Osteocyte (in vitro differentiated cells): ENCODE measurements around the gene NSDHL. TPM values are rescaled to one million over a fixed set of nuclear protein-coding genes. Genes with fewer than 3 reads are reported as not detected.
A peak's percentile ranks its signal among the peaks of the same experiment; 100 is the strongest.

Source experiments
- DNase-seq: peaks from one replicate; pipeline ENCODE4 v3.0.0; 2021; ENCODE audit warnings: mixed read lengths; ENCODE audit not compliant: unreplicated experiment; ENCODE audit errors: extremely low spot score
- H3K27ac Mint-ChIP-seq: one replicate; pipeline ENCODE4 v1.8.0; 2021; ENCODE audit warnings: mild to moderate bottlenecking, mixed read lengths; ENCODE audit not compliant: unreplicated experiment
- H3K27me3 Mint-ChIP-seq: one replicate; pipeline ENCODE4 v1.8.0; 2021; ENCODE audit warnings: mixed read lengths; ENCODE audit not compliant: unreplicated experiment
- H3K36me3 Mint-ChIP-seq: one replicate; pipeline ENCODE4 v1.8.0; 2021; ENCODE audit warnings: mixed read lengths; ENCODE audit not compliant: unreplicated experiment
- H3K4me1 Mint-ChIP-seq: one replicate; pipeline ENCODE4 v1.8.0; 2021; ENCODE audit warnings: mixed read lengths; ENCODE audit not compliant: unreplicated experiment
- H3K4me3 Mint-ChIP-seq: one replicate; pipeline ENCODE4 v1.8.0; 2021; ENCODE audit warnings: mild to moderate bottlenecking, moderate library complexity, mixed read lengths; ENCODE audit not compliant: unreplicated experiment
- H3K9me3 Mint-ChIP-seq: one replicate; pipeline ENCODE4 v1.8.0; 2021; ENCODE audit warnings: mixed read lengths; ENCODE audit not compliant: unreplicated experiment
- CTCF ChIP-seq: fragments of 200-600 bp; sonication (generic); IDR thresholded peaks from 2 replicates; pipeline ENCODE4 v1.5.0; 2021; ENCODE audit warnings: antibody characterized with exemption, mild to moderate bottlenecking, moderate library complexity
- total RNA-seq: library from RNA; stranded (reverse); gene quantifications from 2 replicates; pipeline ENCODE4 v1.2.1, GENCODE V29; 2021

Gene NSDHL
- total RNA-seq, 1 donor from 2014 or later: 14.1 TPM

- Mint-ChIP-seq H3K4me1 (peaks cover 1% of the 10 kb centered on the region), H3K27me3 (no peaks in the 10 kb centered on the region), H3K36me3 (no peaks in the 10 kb centered on the region), H3K4me3 (no peak overlapping the region), H3K27ac (no peak overlapping the region), H3K9me3 (no peaks in the 10 kb centered on the region)
- TF ChIP-seq CTCF: no peak
- no peak for DNase-seq
These were observed 17.7 kb upstream of the NSDHL start for GRCh38 chrX:152813206-152813605.

- Mint-ChIP-seq H3K4me1 (peaks cover 1% of the 10 kb centered on the region), H3K4me3 (no peak overlapping the region), H3K9me3 (no peaks in the 10 kb centered on the region), H3K27me3 (no peaks in the 10 kb centered on the region), H3K27ac (no peak overlapping the region), H3K36me3 (no peaks in the 10 kb centered on the region)
- no peak for DNase-seq
- TF ChIP-seq CTCF: no peak
These were observed 16.8 kb upstream of the NSDHL start for GRCh38 chrX:152814048-152814447.

- DNase-seq: no peak
- Mint-ChIP-seq H3K27ac (no peak overlapping the region), H3K27me3 (peaks cover 5% of the 10 kb centered on the region), H3K9me3 (no peaks in the 10 kb centered on the region), H3K4me3 (no peak overlapping the region), H3K4me1 (peaks cover 1% of the 10 kb centered on the region), H3K36me3 (no peaks in the 10 kb centered on the region)
- peak; percentile 52 for TF ChIP-seq CTCF
These were observed 13.6 kb upstream of the NSDHL start for GRCh38 chrX:152817078-152817764.

- no peak overlapping the region for H3K4me3 Mint-ChIP-seq
- no peaks in the 10 kb centered on the region for H3K9me3 Mint-ChIP-seq
- DNase-seq: no peak
- H3K36me3 Mint-ChIP-seq: no peaks in the 10 kb centered on the region
- TF ChIP-seq CTCF: no peak
- peaks cover 5% of the 10 kb centered on the region for H3K27me3 Mint-ChIP-seq
- peaks cover 1% of the 10 kb centered on the region for H3K4me1 Mint-ChIP-seq
- no peak overlapping the region for H3K27ac Mint-ChIP-seq
These were observed 12.5 kb upstream of the NSDHL start for GRCh38 chrX:152818356-152818755.

GRCh38 chrX:152819266-152819665, 11.6 kb upstream of the NSDHL start:
- TF ChIP-seq CTCF: no peak
- no peak overlapping the region for H3K27ac Mint-ChIP-seq
- DNase-seq: no peak

More at GRCh38 chrX:152819266-152819665, 11.6 kb upstream of the NSDHL start:
- peaks cover 1% of the 10 kb centered on the region for H3K4me1 Mint-ChIP-seq
- H3K27me3 Mint-ChIP-seq: peaks cover 5% of the 10 kb centered on the region
- H3K36me3 Mint-ChIP-seq: no peaks in the 10 kb centered on the region
- H3K4me3 Mint-ChIP-seq: no peak overlapping the region
- no peaks in the 10 kb centered on the region for H3K9me3 Mint-ChIP-seq
